ENCODE data around the gene LRCH2. TPM values are rescaled to one million over a fixed set of nuclear protein-coding genes. Genes with fewer than 3 reads are reported as not detected.

The LRCH2 gene
- total RNA-seq, 1 experiment from 2014 or later, result 6.6 TPM

DNA sequence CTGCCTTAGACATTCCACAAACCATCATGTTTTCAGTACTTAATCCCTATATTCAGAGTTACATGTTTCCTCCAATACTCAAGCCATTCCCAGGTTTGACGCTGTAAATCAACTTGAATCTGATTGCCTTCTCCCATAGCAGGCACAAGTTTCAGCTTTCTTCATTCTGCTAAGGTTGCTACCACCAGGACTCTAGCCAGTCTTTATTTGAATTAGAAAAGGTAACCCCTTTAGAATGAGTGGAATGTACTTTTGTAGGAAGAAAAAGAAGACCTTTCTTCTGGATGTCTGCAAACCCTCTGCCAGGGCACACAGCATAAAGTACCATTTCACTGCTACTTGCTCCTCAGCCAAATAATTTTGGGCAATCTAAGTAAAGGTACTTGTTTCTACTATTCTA is 55.4 kb downstream of the LRCH2 start:
- Histone ChIP-seq H3K79me2 (ENCODE audit: insufficient read depth, low read length) (no peaks in the 10 kb centered on the region), H3K14ac (ENCODE audit: insufficient read depth, low read length) (no peak overlapping the region), H2AK5ac (ENCODE audit: insufficient read length, low read length) (no peak overlapping the region), H3K18ac (ENCODE audit: insufficient read length, low read depth, low read length) (no peak overlapping the region), H3K4me2 (ENCODE audit: insufficient read depth, insufficient read length, low read length) (peak overlapping the region; percentile 73), H3K27me3 (ENCODE audit: insufficient read depth, low read length) (no peaks in the 10 kb centered on the region), H3K23ac (ENCODE audit: insufficient read length, low read depth, low read length) (no peak overlapping the region), H3K9ac (ENCODE audit: extremely low read depth, insufficient read length, low read length) (no peak overlapping the region), H2BK120ac (ENCODE audit: low read depth, low read length, poor library complexity, severe bottlenecking) (no peak overlapping the region), H3K9me3 (ENCODE audit: control insufficient read depth, low read depth, low read length) (no peaks in the 10 kb centered on the region), H4K91ac (ENCODE audit: insufficient read length, low read depth, low read length) (no peak overlapping the region), H3K4me1 (ENCODE audit: insufficient read depth, low read length) (peaks cover 4% of the 10 kb centered on the region; the same call in 1 of the 2 replicates), H2AFZ (ENCODE audit: low read length) (no peak overlapping the region), H2BK12ac (ENCODE audit: insufficient read length, low read depth, low read length) (no peak overlapping the region), H2BK15ac (ENCODE audit: low read depth, low read length) (no peak overlapping the region), H4K5ac (ENCODE audit: insufficient read length, low read depth, low read length) (no peak overlapping the region), H3T11ph (ENCODE audit: low read length) (no peak overlapping the region), H2BK5ac (ENCODE audit: insufficient read length, low read length) (no peak overlapping the region), H2BK20ac (ENCODE audit: low read depth, low read length, poor library complexity, severe bottlenecking) (no peak overlapping the region), H3K79me1 (ENCODE audit: insufficient read depth, low read depth, low read length, poor library complexity, severe bottlenecking) (no peaks in the 10 kb centered on the region), H4K8ac (replicated peaks; ENCODE audit: insufficient read length, low read depth, low read length) (no peak overlapping the region), H4K20me1 (ENCODE audit: control insufficient read depth, insufficient read depth, insufficient read length) (no peaks in the 10 kb centered on the region), H3K56ac (ENCODE audit: insufficient read length, low read depth, low read length) (no peak overlapping the region), H3K4ac (ENCODE audit: low read depth, low read length) (no peak overlapping the region), H3K23me2 (ENCODE audit: insufficient read length, low read depth, low read length, poor library complexity, severe bottlenecking) (no peaks in the 10 kb centered on the region), H3K27ac (ENCODE audit: insufficient read length, low read depth, low read length) (peak overlapping the region; percentile 23)
- Mint-ChIP-seq H3K36me3 (ENCODE audit: insufficient read depth in 1 of 3, low read depth in 3 of 3) (peaks cover 0 to 17% (median 2%) of the 10 kb centered on the region in 3 experiments; a peak in 4 of 7 replicates), H3K9me3 (no peaks in the 10 kb centered on the region; a peak in 1 of 5 replicates), H3K4me1 (peaks cover 29 to 50% of the 10 kb centered on the region in 2 experiments), H3K4me3 (no peak overlapping the region), H3K27me3 (ENCODE audit: low read depth) (no peaks in the 10 kb centered on the region; the same call in 1 of the 2 replicates), H3K27ac (peak overlapping the region in 1 of 3 experiments; percentile 30; a peak in 3 of 7 replicates)
- TF ChIP-seq, protein P1, sequence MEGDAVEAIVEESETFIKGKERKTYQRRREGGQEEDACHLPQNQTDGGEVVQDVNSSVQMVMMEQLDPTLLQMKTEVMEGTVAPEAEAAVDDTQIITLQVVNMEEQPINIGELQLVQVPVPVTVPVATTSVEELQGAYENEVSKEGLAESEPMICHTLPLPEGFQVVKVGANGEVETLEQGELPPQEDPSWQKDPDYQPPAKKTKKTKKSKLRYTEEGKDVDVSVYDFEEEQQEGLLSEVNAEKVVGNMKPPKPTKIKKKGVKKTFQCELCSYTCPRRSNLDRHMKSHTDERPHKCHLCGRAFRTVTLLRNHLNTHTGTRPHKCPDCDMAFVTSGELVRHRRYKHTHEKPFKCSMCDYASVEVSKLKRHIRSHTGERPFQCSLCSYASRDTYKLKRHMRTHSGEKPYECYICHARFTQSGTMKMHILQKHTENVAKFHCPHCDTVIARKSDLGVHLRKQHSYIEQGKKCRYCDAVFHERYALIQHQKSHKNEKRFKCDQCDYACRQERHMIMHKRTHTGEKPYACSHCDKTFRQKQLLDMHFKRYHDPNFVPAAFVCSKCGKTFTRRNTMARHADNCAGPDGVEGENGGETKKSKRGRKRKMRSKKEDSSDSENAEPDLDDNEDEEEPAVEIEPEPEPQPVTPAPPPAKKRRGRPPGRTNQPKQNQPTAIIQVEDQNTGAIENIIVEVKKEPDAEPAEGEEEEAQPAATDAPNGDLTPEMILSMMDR (conservative IDR thresholded peaks at IDR 0.05), result no peak
- whole genome bisulfite sequencing (ENCODE audit: extremely low coverage, insufficient read length, low lambda C conversion rate), result no CpG with 5 or more reads among the region's 1 CpG
- DNase-seq, result no peak

Measured in H9 (cell line).